ENCODE data around the gene HOMER1. TPM values are rescaled to one million over a fixed set of nuclear protein-coding genes. Genes with fewer than 3 reads are reported as not detected.

The HOMER1 gene
- total RNA-seq, 1 experiment from 2014 or later, result 9.1 TPM

GRCh38 chr5:79430196-79430595 lies 83.7 kb downstream of the HOMER1 start:
- Histone ChIP-seq H3K9me3 (ENCODE audit: low read length) (no peaks in the 10 kb centered on the region), H4K20me1 (ENCODE audit: low read length) (no peaks in the 10 kb centered on the region), H3F3A (ENCODE audit: low read length, unreplicated experiment) (no peaks in the 10 kb centered on the region), H3K79me2 (ENCODE audit: low read length) (no peaks in the 10 kb centered on the region), H3K27me3 (ENCODE audit: low read length) (no peaks in the 10 kb centered on the region), H3K4me1 (ENCODE audit: insufficient read depth, low read length) (no peaks in the 10 kb centered on the region), H3K4me3 (ENCODE audit: low read length) (no peak overlapping the region), H3K36me3 (ENCODE audit: low read depth, low read length) (no peaks in the 10 kb centered on the region), H3K9ac (ENCODE audit: low read length) (no peak overlapping the region), H3K4me2 (ENCODE audit: low read length) (no peak overlapping the region), H2AFZ (ENCODE audit: low read length) (no peak overlapping the region), H3K27ac (ENCODE audit: low read length) (no peak overlapping the region), H3K9me2 (replicated peaks; ENCODE audit: low read length) (no peaks in the 10 kb centered on the region)
- intact Hi-C loops (cut with micrococcal nuclease), result no loop called here
- no peak for DNase-seq
- CTCF ChIA-PET, result no interaction called here
- TF ChIP-seq EZH2phosphoT487 (IDR thresholded peaks at IDR 0.05; ENCODE audit: borderline replicate concordance, low read length) (no peak), EZH2 (IDR thresholded peaks at IDR 0.05; ENCODE audit: low read length, unreplicated experiment) (no peak), CTCF (conservative IDR thresholded peaks at IDR 0.05; ENCODE audit: low read depth, low read length) (no peak)
- POLR2A ChIA-PET (ENCODE audit: unreplicated experiment), result no interaction called here
- no peak for ATAC-seq
- BruUV-seq (replicated peaks), result no TSS peak

GRCh38 chr5:79423296-79423695 lies 90.6 kb downstream of the HOMER1 start:
- no peak overlapping the region for H3K4me2 ChIP-seq (ENCODE audit: low read length)
- intact Hi-C loops (cut with micrococcal nuclease), result no loop called here
- no peaks in the 10 kb centered on the region for H3K9me2 ChIP-seq (replicated peaks; ENCODE audit: low read length)
- no peaks in the 10 kb centered on the region for H3K4me1 ChIP-seq (ENCODE audit: insufficient read depth, low read length)
- no peak overlapping the region for H2AFZ ChIP-seq (ENCODE audit: low read length)
- no peaks in the 10 kb centered on the region for H3K79me2 ChIP-seq (ENCODE audit: low read length)
- DNase-seq (no peak), ATAC-seq (no peak)
- ChIA-PET CTCF (no interaction called here), POLR2A (ENCODE audit: unreplicated experiment) (no interaction called here)
- no peak overlapping the region for H3K4me3 ChIP-seq (ENCODE audit: low read length)
- H3F3A ChIP-seq (ENCODE audit: low read length, unreplicated experiment), result no peaks in the 10 kb centered on the region
- H3K36me3 ChIP-seq (ENCODE audit: low read depth, low read length), result no peaks in the 10 kb centered on the region
- H3K9ac ChIP-seq (ENCODE audit: low read length), result no peak overlapping the region
- H3K9me3 ChIP-seq (ENCODE audit: low read length), result no peaks in the 10 kb centered on the region
- no TSS peak for BruUV-seq (replicated peaks)
- H4K20me1 ChIP-seq (ENCODE audit: low read length), result no peaks in the 10 kb centered on the region
- no peaks in the 10 kb centered on the region for H3K27me3 ChIP-seq (ENCODE audit: low read length)
- no peak overlapping the region for H3K27ac ChIP-seq (ENCODE audit: low read length)
- no peak for TF ChIP-seq EZH2phosphoT487 (IDR thresholded peaks at IDR 0.05; ENCODE audit: borderline replicate concordance, low read length)
- no peak for TF ChIP-seq CTCF (conservative IDR thresholded peaks at IDR 0.05; ENCODE audit: low read depth, low read length)
- TF ChIP-seq EZH2 (IDR thresholded peaks at IDR 0.05; ENCODE audit: low read length, unreplicated experiment), result no peak

GRCh38 chr5:79420248-79420647 lies 93.7 kb downstream of the HOMER1 start:
- no peak overlapping the region for H3K9ac ChIP-seq (ENCODE audit: low read length)
- no peak overlapping the region for H3K27ac ChIP-seq (ENCODE audit: low read length)
- H3K9me2 ChIP-seq (replicated peaks; ENCODE audit: low read length), result no peaks in the 10 kb centered on the region
- ChIA-PET CTCF (no interaction called here), POLR2A (ENCODE audit: unreplicated experiment) (no interaction called here)
- no TSS peak for BruUV-seq (replicated peaks)
- intact Hi-C loops (cut with micrococcal nuclease), result no loop called here
- no peak for TF ChIP-seq CTCF (conservative IDR thresholded peaks at IDR 0.05; ENCODE audit: low read depth, low read length)
- no peak for TF ChIP-seq EZH2 (IDR thresholded peaks at IDR 0.05; ENCODE audit: low read length, unreplicated experiment)
- TF ChIP-seq EZH2phosphoT487 (IDR thresholded peaks at IDR 0.05; ENCODE audit: borderline replicate concordance, low read length), result no peak
- ATAC-seq (no peak), DNase-seq (no peak)
- no peak overlapping the region for H3K4me3 ChIP-seq (ENCODE audit: low read length)
- no peaks in the 10 kb centered on the region for H3K27me3 ChIP-seq (ENCODE audit: low read length)
- H3K9me3 ChIP-seq (ENCODE audit: low read length), result no peaks in the 10 kb centered on the region
- no peaks in the 10 kb centered on the region for H3F3A ChIP-seq (ENCODE audit: low read length, unreplicated experiment)
- H3K79me2 ChIP-seq (ENCODE audit: low read length), result no peaks in the 10 kb centered on the region
- no peaks in the 10 kb centered on the region for H3K4me1 ChIP-seq (ENCODE audit: insufficient read depth, low read length)
- no peak overlapping the region for H2AFZ ChIP-seq (ENCODE audit: low read length)
- H4K20me1 ChIP-seq (ENCODE audit: low read length), result no peaks in the 10 kb centered on the region
- H3K36me3 ChIP-seq (ENCODE audit: low read depth, low read length), result no peaks in the 10 kb centered on the region
- no peak overlapping the region for H3K4me2 ChIP-seq (ENCODE audit: low read length)
